NCI-H1417 treated with DMSO at 0.1 percent for 48 hours (cell line): ENCODE data around the gene BRWD1.
"Not testable (repeated sequence)": the region's sequence is repeated elsewhere in the genome, so short reads cannot be mapped to it uniquely, and the experiment has no call there.

Experiments
- DNase-seq: peaks from one replicate; lab custom pipeline; 2025; lab: John Stamatoyannopoulos, UW

Gene BRWD1

DNA sequence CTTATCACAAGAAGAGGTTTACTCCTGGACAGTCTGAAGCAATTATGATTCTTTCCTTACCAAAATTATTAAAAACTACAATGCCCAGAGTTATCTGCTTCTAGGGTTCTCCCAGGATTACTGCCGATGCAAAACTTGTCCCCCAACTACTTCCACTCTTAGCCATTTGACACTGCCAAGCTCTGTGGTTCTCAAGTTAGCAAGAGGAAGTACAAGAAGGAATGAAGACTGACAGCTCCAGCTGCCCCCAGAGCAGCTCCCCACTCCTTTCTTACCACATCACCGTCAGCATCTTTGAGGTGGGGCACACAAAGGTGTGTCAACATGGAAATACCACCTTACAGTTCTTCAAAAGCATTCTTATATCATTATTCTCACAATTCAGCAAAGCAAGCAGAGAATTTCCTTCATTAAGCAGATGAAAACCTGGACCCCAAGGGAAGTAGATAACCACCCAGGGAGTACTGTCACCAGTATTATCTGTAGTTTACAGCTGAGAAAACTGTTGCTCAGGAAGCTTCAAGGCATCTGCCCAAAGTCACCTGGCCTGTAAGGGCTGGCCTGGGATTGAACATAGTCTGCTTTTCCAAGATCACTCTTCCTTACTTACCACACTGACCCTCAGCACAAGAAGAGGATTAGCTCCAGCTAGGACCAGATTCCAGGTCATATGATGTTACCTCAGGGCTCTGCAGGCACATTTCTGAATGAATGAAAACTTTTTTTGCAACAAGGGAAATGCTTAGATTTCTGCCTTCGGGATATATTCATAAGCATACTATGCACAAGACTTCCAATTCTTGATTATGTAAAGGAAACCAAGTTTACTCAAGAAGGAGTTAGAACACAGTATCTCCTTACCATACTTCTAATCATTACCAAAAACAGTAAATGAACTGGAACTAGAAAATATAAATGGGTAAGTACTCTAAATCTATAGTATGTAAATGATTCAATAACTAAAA is 139.4 kb downstream of the BRWD1 start:
- DNase-seq: no peak

- no peak for DNase-seq
Measured at GRCh38 chr21:39169906-39170305, 143.5 kb downstream of the BRWD1 start.

- DNase-seq: no peak
Measured at GRCh38 chr21:39168800-39169199, 144.6 kb downstream of the BRWD1 start.

GRCh38 chr21:39164523-39164922 is 148.9 kb downstream of the BRWD1 start:
- DNase-seq: no peak

GRCh38 chr21:39161064-39161463 is 152.4 kb downstream of the BRWD1 start:
- DNase-seq: no peak

DNA sequence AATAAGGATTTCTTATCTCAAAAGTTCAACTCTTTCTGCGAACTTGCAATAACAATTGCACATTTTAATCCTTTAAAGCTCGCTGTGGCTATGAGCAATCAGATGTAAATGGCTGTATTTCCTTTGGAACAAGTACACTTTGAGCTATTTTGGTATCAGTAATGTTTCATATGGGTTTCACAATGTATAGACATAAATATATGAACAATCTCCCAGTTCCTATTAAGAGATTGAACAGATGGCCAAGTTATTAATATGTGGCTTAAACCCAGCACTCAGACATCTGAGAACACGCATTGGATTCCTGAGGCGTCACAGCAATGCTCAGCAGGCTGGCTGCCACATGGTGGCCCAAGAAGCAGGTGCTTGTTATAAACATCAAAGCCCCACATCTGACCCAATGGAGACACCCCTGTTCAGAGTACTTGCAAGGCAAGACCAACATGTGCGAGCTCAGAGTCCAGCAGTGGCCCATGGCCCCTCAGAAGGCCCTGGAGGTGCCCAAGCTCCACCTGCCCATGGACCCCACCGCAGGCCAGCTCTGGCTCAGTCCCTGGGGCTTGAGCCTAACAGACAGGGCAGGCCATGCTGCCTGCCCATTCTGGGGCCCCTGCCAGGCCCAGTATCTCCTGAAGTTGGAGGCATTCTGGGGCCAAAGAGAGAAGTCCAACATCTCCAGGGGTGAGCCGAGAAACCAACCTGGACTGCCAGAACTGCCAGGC is 153.9 kb downstream of the BRWD1 start:
- DNase-seq: no peak

DNA sequence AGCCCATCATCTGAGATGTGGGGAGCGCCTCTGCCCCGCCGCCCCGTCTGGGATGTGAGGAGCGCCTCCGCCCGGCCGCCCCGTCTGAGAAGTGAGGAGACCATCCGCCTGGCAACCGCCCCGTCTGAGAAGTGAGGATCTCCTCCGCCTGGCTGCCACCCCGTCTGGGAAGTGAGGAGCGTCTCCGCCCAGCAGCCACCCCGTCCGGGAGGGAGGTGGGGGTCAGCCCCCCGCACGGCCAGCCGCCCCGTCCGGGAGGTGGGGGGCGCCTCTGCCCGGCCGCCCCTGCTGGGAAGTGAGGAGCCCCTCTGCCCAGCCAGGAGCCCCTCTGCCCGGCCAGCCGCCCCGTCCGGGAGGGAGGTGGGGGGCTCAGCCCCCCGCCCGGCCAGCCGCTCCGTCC is 156.2 kb downstream of the BRWD1 start:
- not testable (repeated sequence) for DNase-seq

DNA sequence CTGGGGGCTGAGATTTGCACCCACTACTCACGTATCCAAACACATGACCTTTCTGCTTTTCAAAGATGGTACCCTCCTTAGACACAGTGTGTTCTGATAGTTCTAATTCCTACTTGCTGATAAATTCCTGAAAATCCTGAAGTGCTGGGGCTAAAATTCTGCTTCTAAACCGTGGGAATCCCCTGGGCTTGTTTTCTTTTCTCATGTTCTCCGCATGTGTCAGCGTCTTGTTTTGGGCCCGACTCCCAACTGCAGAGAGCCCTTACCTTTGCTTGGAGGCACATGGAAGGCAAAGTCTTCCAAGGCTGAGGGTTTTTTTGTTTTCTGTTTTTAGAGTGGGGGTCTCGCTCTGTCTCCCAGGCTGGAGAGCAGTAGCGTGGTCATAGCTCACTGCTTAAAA is 157.4 kb downstream of the BRWD1 start:
- no peak for DNase-seq

GRCh38 chr21:39155578-39155977 is 157.9 kb downstream of the BRWD1 start:
- no peak for DNase-seq

- DNase-seq: no peak
Measured at GRCh38 chr21:39153842-39154241, 159.6 kb downstream of the BRWD1 start.

DNA sequence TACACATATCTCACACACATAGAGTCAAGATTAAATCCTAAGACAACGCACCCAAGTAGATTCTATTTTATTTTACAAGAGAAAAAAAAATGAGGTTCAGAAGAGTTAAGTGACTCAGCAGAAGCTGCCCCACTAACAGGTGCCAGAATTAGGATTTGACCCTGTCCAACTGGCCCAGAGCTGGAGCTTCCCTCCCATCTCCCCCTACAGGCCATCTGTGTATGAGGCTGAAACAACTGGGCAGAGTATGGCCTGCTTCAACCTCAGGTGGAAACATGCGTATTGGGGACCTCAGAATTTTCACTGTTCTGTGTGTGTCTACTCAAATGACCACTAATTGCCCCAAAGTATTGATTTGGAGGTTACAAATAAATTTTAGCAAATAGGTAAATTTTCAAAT is 160.1 kb downstream of the BRWD1 start:
- no peak for DNase-seq

- no peak for DNase-seq
Measured at GRCh38 chr21:39152271-39152670, 161.2 kb downstream of the BRWD1 start.

DNA sequence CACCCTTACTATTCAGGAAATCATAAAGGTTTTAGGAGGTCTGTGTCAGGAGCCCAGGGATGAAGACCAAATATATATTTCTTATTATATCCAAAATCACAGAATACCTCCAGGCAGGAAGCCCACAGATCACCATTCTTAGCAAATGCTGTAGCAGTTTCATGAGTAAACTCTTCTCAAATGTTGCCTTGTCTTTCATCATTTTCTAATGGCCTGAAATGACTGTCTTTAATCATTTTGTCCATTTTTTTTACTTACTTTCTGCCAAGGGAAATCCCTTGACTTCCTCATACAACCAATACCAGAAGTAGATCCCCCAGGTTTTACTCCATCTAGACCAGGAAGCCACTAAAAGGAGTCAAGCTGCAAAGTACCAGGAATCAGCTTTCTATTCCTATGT is 162.6 kb downstream of the BRWD1 start:
- DNase-seq: no peak

- no peak for DNase-seq
Measured at GRCh38 chr21:39150316-39150715, 163.1 kb downstream of the BRWD1 start.

- DNase-seq: no peak
Measured at GRCh38 chr21:39149882-39150281, 163.6 kb downstream of the BRWD1 start.

DNA sequence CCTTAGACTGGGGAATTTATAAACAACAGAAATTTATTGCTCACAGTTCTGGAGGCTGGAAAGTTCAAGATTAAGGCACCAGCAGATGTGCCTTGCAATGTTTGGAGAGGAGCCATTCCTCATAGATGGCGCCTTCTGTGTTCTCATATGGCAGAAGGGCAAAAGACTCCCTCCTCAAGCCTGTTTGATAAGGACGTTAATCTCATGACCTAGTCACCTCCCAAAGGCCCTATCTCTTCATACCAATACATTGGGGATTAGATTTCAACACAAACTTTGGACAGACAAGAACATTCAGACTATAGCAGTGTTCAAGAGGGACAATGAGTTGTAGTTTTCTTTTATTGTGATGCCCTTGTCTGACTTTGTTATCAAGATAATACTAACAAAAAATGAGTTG is 164.5 kb downstream of the BRWD1 start:
- no peak for DNase-seq

DNA sequence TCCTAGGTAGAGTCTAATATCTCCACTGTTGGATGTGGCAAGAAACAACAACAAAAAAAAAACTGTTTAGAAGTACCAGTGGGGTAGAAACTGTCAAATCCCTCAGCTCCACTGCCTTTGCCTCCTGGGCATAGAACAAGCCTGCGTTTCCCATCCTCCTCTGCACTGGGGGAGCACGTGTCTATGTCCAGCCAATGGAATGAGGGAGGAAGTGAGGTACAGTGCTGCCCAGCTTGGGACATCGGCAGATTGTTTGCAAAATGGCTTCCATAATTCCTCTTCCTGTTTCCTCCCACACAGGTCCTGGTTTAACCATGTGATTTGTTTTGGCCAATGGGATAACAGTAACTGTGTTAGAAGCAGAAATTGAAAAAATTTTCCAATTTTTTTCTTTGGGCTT is 169.2 kb downstream of the BRWD1 start:
- DNase-seq: no peak

GRCh38 chr21:39142972-39143371 is 170.5 kb downstream of the BRWD1 start:
- DNase-seq: no peak

DNA sequence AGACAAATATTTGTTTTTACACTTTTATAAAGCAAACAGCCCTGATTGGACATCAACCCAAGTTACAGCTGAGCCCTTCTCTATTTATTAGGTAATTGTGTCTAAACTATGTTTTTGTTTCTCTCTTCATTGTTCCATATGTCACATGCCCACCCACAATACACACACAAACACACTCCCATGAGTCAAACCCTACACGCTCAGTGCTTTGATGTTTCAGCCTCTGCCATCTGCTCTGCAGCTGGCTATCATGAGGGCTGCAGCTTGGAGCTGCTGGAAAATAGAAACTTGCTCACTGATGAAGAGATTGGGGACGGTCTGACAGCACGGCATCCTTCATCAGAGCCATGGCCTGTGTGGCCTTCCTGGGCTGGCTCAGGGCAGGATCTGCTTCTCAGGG is 171.9 kb downstream of the BRWD1 start:
- no peak for DNase-seq

DNA sequence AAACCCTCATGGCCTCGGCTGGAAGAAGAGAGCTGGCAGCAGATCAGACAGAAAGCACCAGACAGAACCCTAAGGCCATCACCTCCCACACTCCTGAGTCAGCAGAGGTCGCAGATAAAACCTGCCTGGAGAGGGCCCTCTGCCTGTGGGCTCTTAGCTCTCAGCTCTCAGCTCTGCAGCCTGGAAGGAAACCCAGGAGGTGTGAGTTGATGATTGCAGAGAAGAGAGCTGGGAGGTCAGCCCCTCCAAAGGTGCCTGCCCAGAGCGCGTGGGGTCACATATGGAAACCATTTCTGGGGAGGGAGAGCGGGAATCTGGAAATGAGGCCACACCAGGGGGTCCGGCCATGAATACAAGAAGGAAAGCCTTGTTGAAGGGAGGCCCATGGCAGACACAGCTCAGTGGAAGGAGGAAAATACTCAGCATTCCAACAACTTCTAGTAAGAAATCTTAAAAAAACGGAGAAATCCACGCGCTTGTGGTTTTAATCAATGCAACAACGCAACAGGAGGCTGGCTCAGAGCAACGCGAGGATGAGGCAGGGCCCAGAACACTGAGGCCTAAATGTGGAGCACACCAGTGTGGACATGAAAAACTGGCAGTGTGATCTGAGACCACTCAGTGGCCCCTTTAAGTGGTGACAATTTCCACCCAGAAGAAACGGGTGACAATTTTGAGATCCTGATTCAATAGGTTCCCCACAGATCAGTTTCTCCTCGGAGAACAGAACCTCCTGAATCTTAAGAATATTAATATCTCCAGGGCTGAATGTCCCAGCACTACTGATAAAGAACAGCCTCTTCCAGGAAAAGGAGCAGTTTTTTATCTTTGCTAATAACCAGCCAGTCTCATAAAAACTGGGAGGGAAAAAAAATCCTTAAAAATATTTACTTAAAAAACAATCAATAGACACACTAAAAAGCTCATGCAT is 175.9 kb downstream of the BRWD1 start:
- DNase-seq: no peak

GRCh38 chr21:39136711-39137110 is 176.7 kb downstream of the BRWD1 start:
- DNase-seq: no peak

- not testable (repeated sequence) for DNase-seq
Measured at GRCh38 chr21:39136138-39136537, 177.3 kb downstream of the BRWD1 start.
